Mesenchymal stem cell (in vitro differentiated cells and primary cell): ENCODE data around the gene EPM2AIP1.

Experiments
- DNase-seq: peaks from one replicate; pipeline ENCODE4 v3.0.0-alpha.2; 2013
- H2AFZ ChIP-seq: one replicate; pipeline ENCODE4 v1.6.1; 2013; ENCODE audit warnings: low read depth, mild to moderate bottlenecking, control low read depth, inconsistent platforms, low read length, moderate library complexity
- H2AK5ac ChIP-seq: 2 replicates; pipeline ENCODE4 v1.6.1; 2013; ENCODE audit warnings: low read length, moderate library complexity, mild to moderate bottlenecking, inconsistent platforms; ENCODE audit not compliant: severe bottlenecking
- H2BK120ac ChIP-seq: one replicate; pipeline ENCODE4 v1.6.1; 2013; ENCODE audit warnings: low read depth, mild to moderate bottlenecking, inconsistent platforms, low read length, moderate library complexity
- H2BK12ac ChIP-seq, 2 experiments: one replicate each; pipeline ENCODE4 v1.6.1; 2013; ENCODE audit warnings: inconsistent platforms in 2 of 2, low read length in 2 of 2, mild to moderate bottlenecking in 2 of 2, moderate library complexity in 2 of 2, control low read depth in 1 of 2
- H2BK15ac ChIP-seq: one replicate; pipeline ENCODE4 v1.6.1; 2013; ENCODE audit warnings: mild to moderate bottlenecking, low read depth, inconsistent platforms; ENCODE audit not compliant: poor library complexity, severe bottlenecking
- H2BK5ac ChIP-seq: 2 replicates; pipeline ENCODE4 v1.6.1; 2013; ENCODE audit warnings: low read depth, mild to moderate bottlenecking, low read length, control low read depth, inconsistent platforms; ENCODE audit not compliant: poor library complexity, severe bottlenecking
- H3K14ac ChIP-seq, 2 experiments: one replicate each; pipeline ENCODE4 v1.6.1; 2013; ENCODE audit warnings: inconsistent platforms in 2 of 2, low read length in 2 of 2, control low read depth in 1 of 2, mild to moderate bottlenecking in 1 of 2, moderate library complexity in 1 of 2
- H3K18ac ChIP-seq, 2 experiments: one replicate each; pipeline ENCODE4 v1.6.1; 2013; ENCODE audit warnings: inconsistent platforms in 2 of 2, low read length in 2 of 2, control low read depth in 1 of 2, low read depth in 1 of 2, mild to moderate bottlenecking in 1 of 2
- H3K23ac ChIP-seq, 2 experiments: one replicate each; pipeline ENCODE4 v1.6.1; 2013; ENCODE audit warnings: inconsistent platforms in 2 of 2, low read length in 2 of 2, mild to moderate bottlenecking in 2 of 2, moderate library complexity in 2 of 2, control low read depth in 1 of 2
- H3K27ac ChIP-seq: 2 replicates; pipeline ENCODE4 v1.5.1; 2013; ENCODE audit warnings: mild to moderate bottlenecking, moderate library complexity, low read length, control low read depth, inconsistent platforms; ENCODE audit not compliant: poor library complexity, severe bottlenecking
- H3K27me3 ChIP-seq, 2 experiments: 2 replicates each; pipeline versions ENCODE4 v1.6.1 to v1.7.0; 2013; ENCODE audit warnings: low read length in 2 of 2, mild to moderate bottlenecking in 2 of 2, moderate library complexity in 2 of 2, control low read depth in 1 of 2, inconsistent platforms in 1 of 2; ENCODE audit not compliant: control insufficient read depth in 1 of 2, insufficient read depth in 1 of 2
- H3K36me3 ChIP-seq, 2 experiments: 2 replicates each; pipeline versions ENCODE4 v1.6.1 to v1.7.0; 2013; ENCODE audit warnings: low read length in 2 of 2, control low read depth in 1 of 2, inconsistent platforms in 1 of 2, low read depth in 1 of 2, mild to moderate bottlenecking in 1 of 2; ENCODE audit not compliant: insufficient read depth in 2 of 2, control insufficient read depth in 1 of 2
- H3K4ac ChIP-seq, 2 experiments: one replicate each; pipeline ENCODE4 v1.6.1; 2013; ENCODE audit warnings: inconsistent platforms in 2 of 2, low read length in 2 of 2, mild to moderate bottlenecking in 2 of 2, moderate library complexity in 2 of 2, control low read depth in 1 of 2, low read depth in 1 of 2
- H3K4me1 ChIP-seq: 2 replicates; pipeline ENCODE4 v1.6.1; 2013; ENCODE audit warnings: low read depth, low read length, control low read depth; ENCODE audit not compliant: control insufficient read depth, insufficient read depth
- H3K4me2 ChIP-seq: 2 replicates; pipeline ENCODE4 v1.6.1; 2013; ENCODE audit warnings: low read length, mild to moderate bottlenecking, inconsistent platforms; ENCODE audit not compliant: poor library complexity, severe bottlenecking
- H3K4me3 ChIP-seq, 2 experiments: 2 replicates each; pipeline versions ENCODE4 v1.5.1 to v1.7.0; 2013; ENCODE audit warnings: low read length in 2 of 2, mild to moderate bottlenecking in 2 of 2, control low read depth in 1 of 2, low read depth in 1 of 2; ENCODE audit not compliant: insufficient read depth in 1 of 2
- H3K79me1 ChIP-seq: replicated peaks from 2 replicates; pipeline ENCODE4 v1.6.1; 2013; ENCODE audit warnings: mild to moderate bottlenecking, control low read depth, low read length, inconsistent platforms; ENCODE audit not compliant: poor library complexity, severe bottlenecking
- H3K9ac ChIP-seq: 2 replicates; pipeline ENCODE4 v1.7.0; 2013; ENCODE audit warnings: mild to moderate bottlenecking, low read length, moderate library complexity
- H3K9me3 ChIP-seq: 2 replicates; pipeline ENCODE4 v1.7.0; 2013; ENCODE audit warnings: mild to moderate bottlenecking, low read length; ENCODE audit not compliant: control insufficient read depth
- H4K8ac ChIP-seq: one replicate; pipeline ENCODE4 v1.6.1; 2013; ENCODE audit warnings: inconsistent platforms, mild to moderate bottlenecking, low read length, moderate library complexity
- H4K91ac ChIP-seq: one replicate; pipeline ENCODE4 v1.6.1; 2013; ENCODE audit warnings: mild to moderate bottlenecking, low read length, inconsistent platforms
- WGBS: methylation state at CpG from one replicate; pipeline ENCODE4 v1.1.7; 2013; ENCODE audit warnings: mixed read lengths; 5-methylcytosine and 5-hydroxymethylcytosine counted together

Gene EPM2AIP1

GRCh38 chr3:36960502-36960901, 32.4 kb downstream of the EPM2AIP1 start:
- H3K27me3 ChIP-seq = no peaks in the 10 kb centered on the region
- H2AK5ac ChIP-seq = no peak overlapping the region
- no peak overlapping the region for H2AFZ ChIP-seq
- no peak overlapping the region for H4K8ac ChIP-seq
- no peak overlapping the region for H3K27ac ChIP-seq
- no peak overlapping the region for H3K14ac ChIP-seq
- no peaks in the 10 kb centered on the region for H3K4me1 ChIP-seq
- no peak overlapping the region for H3K4me2 ChIP-seq
- H3K9me3 ChIP-seq = no peaks in the 10 kb centered on the region
- no peak overlapping the region for H3K23ac ChIP-seq
- H4K91ac ChIP-seq = no peak overlapping the region
- no peaks in the 10 kb centered on the region for H3K79me1 ChIP-seq
- no peak overlapping the region for H3K9ac ChIP-seq
- no peak overlapping the region for H2BK15ac ChIP-seq
- no peak overlapping the region for H2BK120ac ChIP-seq
- H2BK12ac ChIP-seq = no peak overlapping the region
- H3K4me3 ChIP-seq = no peak overlapping the region
- no peaks in the 10 kb centered on the region for H3K36me3 ChIP-seq
- H3K4ac ChIP-seq = no peak overlapping the region
- no peak overlapping the region for H2BK5ac ChIP-seq
- 92% methylated on average over 3 of the region's 4 CpGs for whole genome bisulfite sequencing
- DNase-seq = no peak
- no peak overlapping the region for H3K18ac ChIP-seq

DNA sequence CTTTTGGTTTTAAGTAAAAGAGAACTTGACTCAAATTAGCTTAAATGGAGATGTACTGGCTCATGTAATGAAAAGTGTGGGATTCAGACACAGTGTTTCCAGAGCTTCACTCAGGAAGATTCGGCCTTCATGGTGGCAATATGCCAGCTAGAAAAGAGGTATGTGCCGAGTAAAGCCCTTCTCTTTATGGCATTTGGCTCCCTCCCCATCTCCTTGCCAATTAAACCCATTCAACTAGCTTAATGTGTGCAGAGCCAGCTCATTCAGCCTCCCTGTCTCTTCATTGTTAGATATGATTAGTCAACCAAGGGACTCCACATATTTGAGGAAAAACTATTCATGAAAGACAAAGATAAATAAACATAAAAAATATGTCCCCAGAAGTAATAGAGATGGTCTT, 33.1 kb downstream of the EPM2AIP1 start:
- no peak overlapping the region for H3K4me2 ChIP-seq
- DNase-seq = no peak
- H3K27ac ChIP-seq = no peak overlapping the region
- H3K4me3 ChIP-seq = no peak overlapping the region
- H2BK5ac ChIP-seq = no peak overlapping the region
- peaks cover 2% of the 10 kb centered on the region for H3K4me1 ChIP-seq
- no peak overlapping the region for H3K4ac ChIP-seq
- H3K9ac ChIP-seq = no peak overlapping the region
- no peak overlapping the region for H3K23ac ChIP-seq
- H4K8ac ChIP-seq = no peak overlapping the region
- H4K91ac ChIP-seq = no peak overlapping the region
- H2AFZ ChIP-seq = no peak overlapping the region
- H2BK120ac ChIP-seq = no peak overlapping the region
- H3K27me3 ChIP-seq = peaks cover 0 to 4% of the 10 kb centered on the region in 2 experiments
- no peak overlapping the region for H2BK12ac ChIP-seq
- H3K14ac ChIP-seq = no peak overlapping the region
- no peak overlapping the region for H2AK5ac ChIP-seq
- H3K36me3 ChIP-seq = no peaks in the 10 kb centered on the region
- no peaks in the 10 kb centered on the region for H3K79me1 ChIP-seq
- H3K9me3 ChIP-seq = no peaks in the 10 kb centered on the region
- H2BK15ac ChIP-seq = no peak overlapping the region
- 78% methylated on average over 2 of the region's 2 CpGs for WGBS
- no peak overlapping the region for H3K18ac ChIP-seq

- peaks cover 0 to 4% of the 10 kb centered on the region in 2 experiments for H3K27me3 ChIP-seq
- no peak overlapping the region for H2AFZ ChIP-seq
- no peak overlapping the region for H3K18ac ChIP-seq
- no peak overlapping the region for H2BK120ac ChIP-seq
- H3K36me3 ChIP-seq = no peaks in the 10 kb centered on the region
- H3K4me1 ChIP-seq = peaks cover 2% of the 10 kb centered on the region
- peak overlapping the region in 1 of 2 experiments; percentile 22 for H3K4me3 ChIP-seq
- no peak overlapping the region for H3K4me2 ChIP-seq
- H2AK5ac ChIP-seq = no peak overlapping the region
- no peaks in the 10 kb centered on the region for H3K9me3 ChIP-seq
- no peak overlapping the region for H2BK12ac ChIP-seq
- peak overlapping the region; percentile 80 for H3K9ac ChIP-seq
- no peak overlapping the region for H4K8ac ChIP-seq
- no peak overlapping the region for H4K91ac ChIP-seq
- DNase-seq = peak; percentile 87
- H2BK15ac ChIP-seq = no peak overlapping the region
- no peak overlapping the region for H3K23ac ChIP-seq
- H3K14ac ChIP-seq = no peak overlapping the region
- no CpG with 5 or more reads among the region's 3 CpGs for WGBS
- H3K4ac ChIP-seq = no peak overlapping the region
- no peaks in the 10 kb centered on the region for H3K79me1 ChIP-seq
- no peak overlapping the region for H3K27ac ChIP-seq
- H2BK5ac ChIP-seq = no peak overlapping the region
These were observed 34.9 kb downstream of the EPM2AIP1 start for GRCh38 chr3:36957862-36958686.

DNA sequence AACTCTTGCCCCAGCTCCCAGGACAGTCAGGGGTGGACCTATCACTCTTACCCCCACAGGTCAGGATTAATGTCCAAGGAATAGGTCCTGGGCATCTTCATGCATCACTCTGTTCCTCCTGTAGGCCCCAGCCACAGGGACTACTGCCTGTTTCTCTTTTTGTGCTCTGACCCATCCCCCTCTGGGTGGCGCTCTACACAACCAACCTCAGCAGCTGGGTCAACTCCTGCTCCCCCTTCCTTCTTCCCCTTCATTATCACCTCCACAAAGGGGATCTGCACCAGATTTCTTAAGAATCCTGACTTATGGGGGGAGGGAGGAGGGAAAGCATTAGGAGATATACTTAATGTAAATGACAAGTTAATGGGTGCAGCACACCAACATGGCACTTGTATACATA, 35.9 kb downstream of the EPM2AIP1 start:
- DNase-seq = no peak
- Histone ChIP-seq H4K91ac (no peak overlapping the region), H4K8ac (no peak overlapping the region), H2BK5ac (no peak overlapping the region), H2BK120ac (no peak overlapping the region), H2BK15ac (no peak overlapping the region), H2BK12ac (no peak overlapping the region), H2AFZ (no peak overlapping the region), H3K14ac (no peak overlapping the region), H2AK5ac (no peak overlapping the region), H3K4me1 (peaks cover 2% of the 10 kb centered on the region), H3K4me2 (no peak overlapping the region), H3K18ac (no peak overlapping the region), H3K4me3 (no peak overlapping the region), H3K79me1 (no peaks in the 10 kb centered on the region), H3K4ac (no peak overlapping the region), H3K9me3 (no peaks in the 10 kb centered on the region), H3K23ac (no peak overlapping the region), H3K9ac (no peak overlapping the region), H3K27me3 (peaks cover 0 to 4% of the 10 kb centered on the region in 2 experiments), H3K36me3 (no peaks in the 10 kb centered on the region), H3K27ac (no peak overlapping the region)
- no CpG with 5 or more reads among the region's 1 CpG for WGBS
